ENCODE data around the gene TRAF2. TPM values are rescaled to one million over a fixed set of nuclear protein-coding genes. Genes with fewer than 3 reads are reported as not detected.

Gene TRAF2
- polyA plus RNA-seq, 3 donors, result 1.6 to 6.1 (median 2.0) TPM

DNA sequence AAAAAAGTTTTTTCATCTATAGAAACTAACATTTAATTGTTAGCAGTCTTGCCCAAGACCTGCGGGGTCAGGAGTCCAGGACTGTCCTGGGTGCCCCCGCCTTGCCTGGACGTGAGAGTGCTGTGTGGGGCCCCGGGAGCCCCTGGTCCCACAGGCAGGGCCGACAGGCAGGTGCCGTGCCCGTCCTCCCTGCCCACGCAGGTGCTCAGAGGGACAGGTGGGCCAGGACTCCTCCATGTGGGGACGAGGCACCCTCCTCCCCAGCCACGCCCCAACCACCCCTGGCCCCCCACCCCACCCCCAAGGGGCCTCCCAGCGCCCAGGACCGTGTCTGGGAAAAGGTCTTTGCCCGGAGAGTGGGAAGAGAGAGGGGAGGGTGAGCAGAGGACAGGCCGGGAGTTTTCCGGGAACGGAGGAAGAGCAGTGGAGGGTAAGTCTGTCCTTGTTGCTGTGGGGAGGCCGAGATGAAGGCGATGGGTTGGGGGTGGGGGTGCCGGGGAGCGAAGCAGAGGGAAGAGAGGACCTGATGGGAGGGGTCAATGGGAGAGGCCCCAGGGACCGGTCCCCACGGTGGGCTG is 63.0 kb downstream of the TRAF2 start:
- intact Hi-C loops (cut with micrococcal nuclease), result loop anchor here (10.0 kb wide), 3 partner anchors 85 to 145 kb away; partner anchors contain the start of genes AJM1 (in 1 of the 2), FUT7 (in 1 of the 2), PHPT1 (in 1 of the 2) and RABL6 (in 1 of the 2)
- H3K4me3 ChIP-seq (replicated peaks in 1 of 3; ENCODE audit: low read depth in 2 of 3, low read length in 3 of 3), result peak overlapping the region; percentile 41 to 83 (median 75)
- H4K20me1 ChIP-seq (ENCODE audit: insufficient read depth, low read length), result no peaks in the 10 kb centered on the region
- H3K9me3 ChIP-seq (replicated peaks in 1 of 2; ENCODE audit: control insufficient read depth in 1 of 2, insufficient read depth in 1 of 2, low read length in 2 of 2), result no peaks in the 10 kb centered on the region
- Mint-ChIP-seq H3K4me3 (peak overlapping the region; percentile 80 to 87), H3K27ac (peak overlapping the region in 4 of 7 donors; percentile 59 to 80 (median 70)), H3K36me3 (no peaks in the 10 kb centered on the region), H3K4me1 (peaks cover 11% of the 10 kb centered on the region), H3K27me3 (ENCODE audit: low read depth in 3 of 3) (peaks cover 0 to 6% (median 4%) of the 10 kb centered on the region in 3 donors), H3K9me3 (no peaks in the 10 kb centered on the region)
- peak overlapping the region; percentile 76 for H3K9ac ChIP-seq (ENCODE audit: insufficient read depth, low read length, poor library complexity, severe bottlenecking)
- H3K27me3 ChIP-seq (ENCODE audit: control insufficient read depth in 2 of 2, insufficient read depth in 2 of 2, low read length in 2 of 2), result no peaks in the 10 kb centered on the region
- WGBS (ENCODE audit: insufficient coverage), result 25% methylated on average over 13 of the region's 22 CpGs
- peak overlapping the region in 1 of 2 donors; percentile 84 for H3K27ac ChIP-seq (ENCODE audit: low read depth in 1 of 2, low read length in 2 of 2)
- no peaks in the 10 kb centered on the region for H3K36me3 ChIP-seq (replicated peaks in 1 of 2; ENCODE audit: control insufficient read depth in 1 of 2, insufficient read depth in 2 of 2, low read length in 2 of 2)
- no peaks in the 10 kb centered on the region for H3K79me2 ChIP-seq (ENCODE audit: insufficient read depth, low read length)
- DNase-seq, result no peak
- H2AFZ ChIP-seq (ENCODE audit: insufficient read depth, low read depth, low read length, poor library complexity, severe bottlenecking), result peak overlapping the region; percentile 100
- TF ChIP-seq CTCF (IDR thresholded peaks at IDR 0.05), result no peak
- H3K4me1 ChIP-seq (ENCODE audit: control insufficient read depth in 1 of 2, insufficient read depth in 2 of 2, low read length in 2 of 2), result peaks cover 16 to 26% of the 10 kb centered on the region in 2 donors
- peak overlapping the region; percentile 85 for H3K4me2 ChIP-seq (replicated peaks; ENCODE audit: extremely low read depth, low read length, poor library complexity, severe bottlenecking)

DNA sequence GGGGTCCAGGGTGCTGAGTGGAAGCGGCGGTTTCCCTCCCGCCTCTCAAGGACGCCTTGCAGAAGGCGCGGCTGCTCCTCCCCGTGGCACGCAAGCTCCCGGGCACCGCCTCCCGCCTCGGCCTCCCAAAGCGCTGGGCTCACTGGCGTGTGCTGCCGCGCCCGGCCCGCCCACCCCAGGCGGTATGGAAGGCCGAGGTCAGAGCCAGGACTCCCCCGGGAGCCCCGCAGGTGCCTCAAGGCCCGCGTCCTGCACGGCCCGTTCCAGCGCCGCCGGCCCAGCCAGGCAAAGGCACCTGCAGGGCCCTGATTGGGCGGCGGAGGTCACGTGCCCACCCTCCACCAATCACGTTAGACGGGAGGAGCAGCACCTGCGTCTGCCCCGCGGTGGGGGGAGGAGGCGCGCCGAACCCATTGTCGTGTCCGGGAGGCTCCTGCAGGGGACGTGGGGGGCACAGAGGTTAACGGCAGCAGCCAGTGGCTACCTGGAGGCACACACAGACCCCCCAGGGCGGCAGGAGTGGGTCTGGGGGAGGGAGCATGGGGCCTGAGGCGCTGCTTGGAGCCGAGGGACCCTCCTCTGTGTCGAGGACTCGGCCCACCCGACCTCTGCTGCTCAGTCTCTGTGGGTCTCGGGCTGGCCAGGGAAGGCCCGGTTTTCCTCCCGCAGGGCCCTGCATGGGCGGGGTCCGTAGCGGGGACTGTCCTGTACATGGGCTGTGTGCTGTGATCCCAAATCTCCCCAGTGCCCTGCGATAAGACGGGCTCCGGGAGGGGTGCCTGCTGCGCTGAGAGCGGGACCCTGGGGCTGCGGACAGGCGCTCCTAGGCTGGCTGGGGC is 63.7 kb downstream of the TRAF2 start:
- peaks cover 0 to 5% (median 3%) of the 10 kb centered on the region in 3 donors for H3K27me3 Mint-ChIP-seq (ENCODE audit: low read depth in 3 of 3)
- H3K36me3 Mint-ChIP-seq, result no peaks in the 10 kb centered on the region
- 2% methylated on average over 56 of the region's 63 CpGs for WGBS (ENCODE audit: insufficient coverage)
- H2AFZ ChIP-seq (ENCODE audit: insufficient read depth, low read depth, low read length, poor library complexity, severe bottlenecking), result peak overlapping the region; percentile 100
- H3K4me2 ChIP-seq (replicated peaks; ENCODE audit: extremely low read depth, low read length, poor library complexity, severe bottlenecking), result peak overlapping the region; percentile 85
- H3K27ac ChIP-seq (ENCODE audit: low read depth in 1 of 2, low read length in 2 of 2), result peak overlapping the region in 1 of 2 donors; percentile 84
- peak overlapping the region; percentile 80 to 90 for H3K4me3 Mint-ChIP-seq
- no peaks in the 10 kb centered on the region for H3K27me3 ChIP-seq (ENCODE audit: control insufficient read depth in 2 of 2, insufficient read depth in 2 of 2, low read length in 2 of 2)
- H3K27ac Mint-ChIP-seq, result peak overlapping the region in 5 of 7 donors; percentile 59 to 80 (median 74)
- H3K4me3 ChIP-seq (replicated peaks in 1 of 3; ENCODE audit: low read depth in 2 of 3, low read length in 3 of 3), result peak overlapping the region; percentile 41 to 83 (median 75)
- DNase-seq, result peak; percentile 83 to 88 (median 86)
- no peaks in the 10 kb centered on the region for H4K20me1 ChIP-seq (ENCODE audit: insufficient read depth, low read length)
- peaks cover 9% of the 10 kb centered on the region for H3K4me1 Mint-ChIP-seq
- H3K36me3 ChIP-seq (replicated peaks in 1 of 2; ENCODE audit: control insufficient read depth in 1 of 2, insufficient read depth in 2 of 2, low read length in 2 of 2), result no peaks in the 10 kb centered on the region
- peak overlapping the region; percentile 76 for H3K9ac ChIP-seq (ENCODE audit: insufficient read depth, low read length, poor library complexity, severe bottlenecking)
- intact Hi-C loops (cut with micrococcal nuclease), result loop anchor here (5.0 to 10.0 kb wide), 4 partner anchors 85 to 145 kb away; partner anchors contain the start of genes PHPT1 (in 2 of the 2), AJM1 (in 1 of the 2), FUT7 (in 1 of the 2) and RABL6 (in 1 of the 2)
- H3K79me2 ChIP-seq (ENCODE audit: insufficient read depth, low read length), result no peaks in the 10 kb centered on the region
- no peaks in the 10 kb centered on the region for H3K9me3 ChIP-seq (replicated peaks in 1 of 2; ENCODE audit: control insufficient read depth in 1 of 2, insufficient read depth in 1 of 2, low read length in 2 of 2)
- no peaks in the 10 kb centered on the region for H3K9me3 Mint-ChIP-seq
- peaks cover 13 to 22% of the 10 kb centered on the region in 2 donors for H3K4me1 ChIP-seq (ENCODE audit: control insufficient read depth in 1 of 2, insufficient read depth in 2 of 2, low read length in 2 of 2)
- no peak for TF ChIP-seq CTCF (IDR thresholded peaks at IDR 0.05)
